Lower lobe of right lung (tissue), 2 donors: ENCODE measurements around the gene SEZ6L. TPM values are rescaled to one million over a fixed set of nuclear protein-coding genes. Genes with fewer than 3 reads are reported as not detected.
A peak's percentile ranks its signal among the peaks of the same experiment; 100 is the strongest.
"Not testable (repeated sequence)": the region's sequence is repeated elsewhere in the genome, so short reads cannot be mapped to it uniquely, and the experiment has no call there.

Source experiments
- ATAC-seq, 2 donors: fragments of 200-7000 bp; cut with Tn5 transposase; one replicate each; pipeline ENCODE4 v1.9.1; 2020 to 2022; ENCODE audit warnings: mild to moderate bottlenecking in 2 of 2, moderate library complexity in 2 of 2
- DNase-seq: peaks from one replicate; pipeline ENCODE4 v3.0.0-alpha.2; 2020
- H3K27ac ChIP-seq: fragments of 200-600 bp; one replicate; pipeline ENCODE4 v1.8.0; 2022
- H3K27me3 ChIP-seq: fragments of 200-600 bp; one replicate; pipeline ENCODE4 v1.8.0; 2022; ENCODE audit warnings: low read depth
- H3K36me3 ChIP-seq: fragments of 200-600 bp; one replicate; pipeline ENCODE4 v1.8.0; 2022; ENCODE audit warnings: mild to moderate bottlenecking
- H3K4me1 ChIP-seq: fragments of 200-600 bp; one replicate; pipeline ENCODE4 v1.8.0; 2022
- H3K4me3 ChIP-seq: fragments of 200-600 bp; one replicate; pipeline ENCODE4 v1.8.0; 2022; ENCODE audit warnings: mild to moderate bottlenecking
- H3K9me3 ChIP-seq: fragments of 200-600 bp; one replicate; pipeline ENCODE4 v1.8.0; 2022
- intact Hi-C: fragments of 100-400 bp; cut with DNase I; formaldehyde crosslinking; loops from one replicate; pipeline ENCODE4 v1.11.0; 2022
- total RNA-seq: library from RNA; stranded (reverse); fragmentation: NEBNext Ultra II Directional; extraction: Animal tissue kit (Norgen Biotek cat#: 25700); gene quantifications from one replicate; pipeline ENCODE4 v1.2.1, GENCODE V29; 2021
- TF ChIP-seq, protein P1 (sequence below): fragments of 200-600 bp; IDR thresholded peaks from one replicate; pipeline ENCODE4 v1.8.0; 2022; ENCODE audit warnings: antibody characterized with exemption, mild to moderate bottlenecking
- donor health status: DM: no; HTN: yes; CAD: no; lungs with severe emphysema.

The SEZ6L gene
- total RNA-seq, 1 donor from 2014 or later = 0.24 TPM

- TF ChIP-seq, protein P1, sequence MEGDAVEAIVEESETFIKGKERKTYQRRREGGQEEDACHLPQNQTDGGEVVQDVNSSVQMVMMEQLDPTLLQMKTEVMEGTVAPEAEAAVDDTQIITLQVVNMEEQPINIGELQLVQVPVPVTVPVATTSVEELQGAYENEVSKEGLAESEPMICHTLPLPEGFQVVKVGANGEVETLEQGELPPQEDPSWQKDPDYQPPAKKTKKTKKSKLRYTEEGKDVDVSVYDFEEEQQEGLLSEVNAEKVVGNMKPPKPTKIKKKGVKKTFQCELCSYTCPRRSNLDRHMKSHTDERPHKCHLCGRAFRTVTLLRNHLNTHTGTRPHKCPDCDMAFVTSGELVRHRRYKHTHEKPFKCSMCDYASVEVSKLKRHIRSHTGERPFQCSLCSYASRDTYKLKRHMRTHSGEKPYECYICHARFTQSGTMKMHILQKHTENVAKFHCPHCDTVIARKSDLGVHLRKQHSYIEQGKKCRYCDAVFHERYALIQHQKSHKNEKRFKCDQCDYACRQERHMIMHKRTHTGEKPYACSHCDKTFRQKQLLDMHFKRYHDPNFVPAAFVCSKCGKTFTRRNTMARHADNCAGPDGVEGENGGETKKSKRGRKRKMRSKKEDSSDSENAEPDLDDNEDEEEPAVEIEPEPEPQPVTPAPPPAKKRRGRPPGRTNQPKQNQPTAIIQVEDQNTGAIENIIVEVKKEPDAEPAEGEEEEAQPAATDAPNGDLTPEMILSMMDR = no peak
- Histone ChIP-seq H3K4me1 (no peaks in the 10 kb centered on the region), H3K27me3 (no peaks in the 10 kb centered on the region), H3K36me3 (no peaks in the 10 kb centered on the region), H3K9me3 (no peaks in the 10 kb centered on the region), H3K4me3 (no peak overlapping the region), H3K27ac (no peak overlapping the region)
- DNase-seq (no peak), ATAC-seq (no peak)
- intact Hi-C loops = no loop called here
These were observed 232.5 kb downstream of the SEZ6L start for GRCh38 chr22:26401726-26402125.

GRCh38 chr22:26404851-26405421, 235.7 kb downstream of the SEZ6L start:
- TF ChIP-seq, protein P1 = no peak
- H3K36me3 ChIP-seq = no peaks in the 10 kb centered on the region
- peak in 1 of 2 donors; percentile 26 for ATAC-seq
- intact Hi-C loops = no loop called here
- no peaks in the 10 kb centered on the region for H3K4me1 ChIP-seq
- H3K9me3 ChIP-seq = no peaks in the 10 kb centered on the region
- no peak overlapping the region for H3K27ac ChIP-seq
- peaks cover 4% of the 10 kb centered on the region for H3K27me3 ChIP-seq
- H3K4me3 ChIP-seq = no peak overlapping the region
- no peak for DNase-seq

- DNase-seq (no peak), ATAC-seq (no peak)
- Histone ChIP-seq H3K4me3 (no peak overlapping the region), H3K36me3 (no peaks in the 10 kb centered on the region), H3K27me3 (peaks cover 5% of the 10 kb centered on the region), H3K4me1 (no peaks in the 10 kb centered on the region), H3K27ac (no peak overlapping the region), H3K9me3 (no peaks in the 10 kb centered on the region)
- intact Hi-C loops = no loop called here
- TF ChIP-seq, protein P1 = no peak
These were observed 236.9 kb downstream of the SEZ6L start for GRCh38 chr22:26406118-26406517.

DNA sequence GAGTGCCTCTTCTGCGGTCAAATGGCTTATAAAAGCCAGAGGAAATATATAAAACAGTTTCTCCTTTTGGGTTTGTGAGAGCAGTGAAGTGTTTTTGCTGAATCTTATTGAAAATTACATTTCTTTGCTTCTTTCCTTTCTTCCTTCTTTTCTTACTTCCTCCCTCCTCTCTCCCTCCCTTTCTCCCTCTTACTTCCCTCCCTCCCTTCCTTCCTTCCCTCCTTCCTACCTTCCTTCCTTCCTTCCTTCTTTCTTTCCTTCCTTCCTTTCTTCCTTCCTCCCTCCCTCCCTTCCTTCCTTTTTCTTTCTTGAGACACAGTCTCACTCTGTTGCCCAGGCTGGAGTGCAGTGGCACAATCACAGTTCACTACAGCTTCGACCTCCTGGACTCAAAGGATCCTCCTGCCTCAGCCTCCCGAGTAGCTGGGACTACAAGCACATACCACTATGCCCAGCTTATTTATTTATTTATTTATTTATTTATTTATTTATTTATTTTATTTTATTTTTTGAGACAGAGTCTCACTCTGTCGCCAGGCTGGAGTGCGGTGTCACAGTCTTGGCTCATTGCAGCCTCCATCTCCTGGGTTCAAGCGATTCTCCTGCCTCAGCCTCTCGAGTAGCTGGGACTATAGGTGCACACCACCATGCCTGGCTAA, 239.4 kb downstream of the SEZ6L start:
- H3K27me3 ChIP-seq, DNase-seq, H3K27ac ChIP-seq, H3K36me3 ChIP-seq, H3K4me3 ChIP-seq, H3K4me1 ChIP-seq, intact Hi-C loops, H3K9me3 ChIP-seq, ATAC-seq: not testable (repeated sequence)

DNA sequence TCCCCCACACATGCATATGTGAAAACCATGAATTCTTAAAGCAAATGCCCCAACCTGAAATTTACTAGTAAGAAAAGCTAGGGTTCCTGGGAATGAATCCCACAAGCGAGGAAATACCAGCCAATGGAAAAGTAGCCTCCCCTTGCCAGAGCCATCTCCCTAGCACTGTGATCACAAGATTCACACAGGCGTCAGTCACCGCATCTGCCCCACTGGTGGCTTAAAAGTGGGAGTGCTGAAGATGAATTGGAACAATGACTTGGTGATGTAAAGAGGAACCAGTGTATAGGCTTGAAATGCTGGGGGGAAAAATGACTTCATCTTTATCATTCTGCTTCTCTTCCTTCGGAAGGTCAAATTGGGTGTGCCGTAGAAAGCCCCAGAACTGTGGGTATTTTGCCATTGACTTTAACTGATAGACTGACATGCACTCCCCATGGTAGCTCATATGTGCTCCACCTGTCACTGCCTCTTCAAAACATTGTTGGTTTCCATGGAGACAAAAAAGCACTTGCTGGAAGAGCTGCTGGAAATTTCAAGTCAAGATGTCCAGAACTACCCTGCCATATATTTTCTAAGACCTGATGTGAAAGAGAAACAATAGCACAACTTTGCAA, 240.6 kb downstream of the SEZ6L start:
- H3K27me3 ChIP-seq = peaks cover 8% of the 10 kb centered on the region
- no peak overlapping the region for H3K27ac ChIP-seq
- intact Hi-C loops = no loop called here
- TF ChIP-seq, protein P1 = no peak
- no peak overlapping the region for H3K4me3 ChIP-seq
- DNase-seq (no peak), ATAC-seq (no peak)
- no peaks in the 10 kb centered on the region for H3K36me3 ChIP-seq
- no peaks in the 10 kb centered on the region for H3K9me3 ChIP-seq
- H3K4me1 ChIP-seq = no peaks in the 10 kb centered on the region

DNA sequence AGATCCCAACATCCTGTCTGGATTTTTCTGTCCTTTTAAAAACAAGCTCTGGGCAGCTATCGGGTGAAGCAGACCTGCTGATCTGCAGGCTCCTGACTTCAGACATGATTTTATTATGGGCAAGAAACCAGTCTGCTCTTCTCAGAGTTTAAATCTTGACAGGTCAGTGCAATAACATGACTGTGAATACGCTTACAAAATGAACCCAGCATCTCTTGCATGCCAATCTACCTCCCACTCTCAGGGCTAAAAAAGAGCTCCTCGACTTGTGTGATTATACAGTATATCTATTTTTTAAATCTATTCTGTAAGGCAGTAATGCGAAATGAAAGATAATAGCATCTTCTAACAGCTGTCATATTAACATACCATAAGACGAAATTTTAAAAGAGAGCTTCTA, 241.1 kb downstream of the SEZ6L start:
- DNase-seq = no peak
- Histone ChIP-seq H3K27me3 (peaks cover 10% of the 10 kb centered on the region), H3K9me3 (no peaks in the 10 kb centered on the region), H3K4me1 (no peaks in the 10 kb centered on the region), H3K27ac (no peak overlapping the region), H3K4me3 (no peak overlapping the region), H3K36me3 (no peaks in the 10 kb centered on the region)
- TF ChIP-seq, protein P1 = no peak
- ATAC-seq = no peak
- intact Hi-C loops = no loop called here
